A673 (cell line): Measurements from ENCODE around the gene MACC1.

ENCODE experiments used
- EZH2 ChIP-seq: fragments of 200-600 bp; sonication (generic); IDR thresholded peaks from 2 replicates; pipeline ENCODE4 v1.6.1; 2017; ENCODE audit warnings: borderline replicate concordance, low read depth, mild to moderate bottlenecking, mixed read lengths, antibody characterized with exemption, low read length; ENCODE audit not compliant: poor library complexity, severe bottlenecking
- TF ChIP-seq, protein P1 (sequence below): fragments of 300-800, 200-600 bp; sonication (generic); conservative IDR thresholded peaks from 2 replicates; pipeline ENCODE4 v1.5.1; 2017; ENCODE audit warnings: low read depth, mild to moderate bottlenecking, antibody characterized with exemption, low read length, moderate library complexity, mixed read lengths

DNA sequence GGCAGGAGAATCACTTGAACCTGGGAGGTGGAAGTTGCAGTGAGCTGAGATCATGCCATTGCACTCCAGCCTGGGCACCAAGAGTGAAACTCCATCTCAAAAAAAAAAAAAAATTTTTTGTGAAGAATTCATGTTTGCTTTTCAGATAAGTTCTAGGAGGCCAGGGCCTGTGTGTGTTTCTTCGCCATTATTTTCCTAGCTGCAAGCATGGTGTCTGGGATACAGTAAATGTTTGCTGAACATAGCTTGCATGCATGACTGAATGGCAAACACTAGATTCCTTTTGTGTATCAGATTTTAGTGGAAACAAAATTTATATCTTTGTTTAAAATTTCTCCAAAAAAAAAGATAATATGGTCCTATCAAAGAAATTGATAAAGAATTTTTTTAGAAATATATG, 9.7 kb upstream of the MACC1 start:
- no peak for TF ChIP-seq EZH2
- TF ChIP-seq, protein P1, sequence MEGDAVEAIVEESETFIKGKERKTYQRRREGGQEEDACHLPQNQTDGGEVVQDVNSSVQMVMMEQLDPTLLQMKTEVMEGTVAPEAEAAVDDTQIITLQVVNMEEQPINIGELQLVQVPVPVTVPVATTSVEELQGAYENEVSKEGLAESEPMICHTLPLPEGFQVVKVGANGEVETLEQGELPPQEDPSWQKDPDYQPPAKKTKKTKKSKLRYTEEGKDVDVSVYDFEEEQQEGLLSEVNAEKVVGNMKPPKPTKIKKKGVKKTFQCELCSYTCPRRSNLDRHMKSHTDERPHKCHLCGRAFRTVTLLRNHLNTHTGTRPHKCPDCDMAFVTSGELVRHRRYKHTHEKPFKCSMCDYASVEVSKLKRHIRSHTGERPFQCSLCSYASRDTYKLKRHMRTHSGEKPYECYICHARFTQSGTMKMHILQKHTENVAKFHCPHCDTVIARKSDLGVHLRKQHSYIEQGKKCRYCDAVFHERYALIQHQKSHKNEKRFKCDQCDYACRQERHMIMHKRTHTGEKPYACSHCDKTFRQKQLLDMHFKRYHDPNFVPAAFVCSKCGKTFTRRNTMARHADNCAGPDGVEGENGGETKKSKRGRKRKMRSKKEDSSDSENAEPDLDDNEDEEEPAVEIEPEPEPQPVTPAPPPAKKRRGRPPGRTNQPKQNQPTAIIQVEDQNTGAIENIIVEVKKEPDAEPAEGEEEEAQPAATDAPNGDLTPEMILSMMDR, result no peak
